GM12878 (cell line): ENCODE measurements around the gene MPZL3. TPM values are rescaled to one million over a fixed set of nuclear protein-coding genes. Genes with fewer than 3 reads are reported as not detected.

Experiments used
- CEBPZ ChIP-seq: fragments of 150-350 bp; IDR thresholded peaks from 2 replicates; pipeline ENCODE4 v1.6.1; 2016; ENCODE audit warnings: low read depth, low read length
- CREB1 ChIP-seq: IDR thresholded peaks from 2 replicates; pipeline ENCODE4 v1.6.1; 2012; ENCODE audit warnings: low read depth, mild to moderate bottlenecking, inconsistent platforms
- CREM ChIP-seq: IDR thresholded peaks from 2 replicates; pipeline ENCODE4 v1.6.1; 2014; ENCODE audit warnings: antibody characterized with exemption, low read depth
- FOS ChIP-seq: IDR thresholded peaks from 3 replicates; pipeline ENCODE4 v1.6.1; 2011; ENCODE audit warnings: borderline replicate concordance; ENCODE audit not compliant: insufficient read length; ENCODE audit errors: extremely low read depth
- IKZF1 ChIP-seq: fragments of 450-650 bp; conservative IDR thresholded peaks from 2 replicates; pipeline ENCODE4 v1.6.1; 2017; ENCODE audit warnings: antibody characterized with exemption, mild to moderate bottlenecking
- IRF3 ChIP-seq: fragments of 450-650 bp; IDR thresholded peaks from 2 replicates; pipeline ENCODE4 v1.6.1; 2014; ENCODE audit warnings: mild to moderate bottlenecking
- JUND ChIP-seq: IDR thresholded peaks from 2 replicates; pipeline ENCODE4 v1.6.1; 2012; ENCODE audit warnings: low read depth, mild to moderate bottlenecking, low read length, improper control_type of control experiment, moderate library complexity
- KLF5 ChIP-seq: fragments of 450-650 bp; IDR thresholded peaks from 2 replicates; pipeline ENCODE4 v1.6.1; 2014; ENCODE audit warnings: mild to moderate bottlenecking; ENCODE audit not compliant: partially characterized antibody
- NFIC ChIP-seq: IDR thresholded peaks from 2 replicates; pipeline ENCODE4 v1.6.1; 2012; ENCODE audit warnings: low read depth, mild to moderate bottlenecking, inconsistent platforms, low read length, moderate library complexity
- NFXL1 ChIP-seq: fragments of 450-650 bp; IDR thresholded peaks from 2 replicates; pipeline ENCODE4 v1.6.1; 2017; ENCODE audit warnings: antibody characterized with exemption, mild to moderate bottlenecking, borderline replicate concordance
- NFYA ChIP-seq: IDR thresholded peaks from 2 replicates; pipeline ENCODE4 v1.6.1; 2011; ENCODE audit warnings: low read depth, mild to moderate bottlenecking, low read length, improper control_type of control experiment, borderline replicate concordance
- PAX5 ChIP-seq: IDR thresholded peaks from 2 replicates; pipeline ENCODE4 v1.6.1; 2011; ENCODE audit warnings: low read depth, low read length, borderline replicate concordance
- PBX3 ChIP-seq: IDR thresholded peaks from 2 replicates; pipeline ENCODE4 v1.6.1; 2011; ENCODE audit warnings: mild to moderate bottlenecking, low read depth, low read length, moderate library complexity; ENCODE audit not compliant: insufficient replicate concordance
- POLR2AphosphoS5 ChIP-seq: IDR thresholded peaks from 2 replicates; pipeline ENCODE4 v1.6.1; 2011; ENCODE audit warnings: mild to moderate bottlenecking, low read length, inconsistent platforms
- RFX5 ChIP-seq: IDR thresholded peaks from 2 replicates; pipeline ENCODE4 v1.6.1; 2011; ENCODE audit warnings: low read depth, low read length, improper control_type of control experiment
- ZBED1 ChIP-seq: IDR thresholded peaks from 2 replicates; pipeline ENCODE4 v1.6.1; 2016; ENCODE audit warnings: borderline replicate concordance
- ZNF207 ChIP-seq: fragments of 450-650 bp; IDR thresholded peaks from 2 replicates; pipeline ENCODE4 v1.6.1; 2014; ENCODE audit warnings: antibody characterized with exemption, mild to moderate bottlenecking, borderline replicate concordance
- polyA plus RNA-seq, 11 experiments: library from polyadenylated mRNA; depleted of rRNA in 4 of 11; unstranded in 6 of 11; stranded (reverse) in 5 of 11; fragments of >200 nt; fragmentation: Nextera tagmentation in 4 of 11; fragmentation: Illumina TruSeq in 1 of 11; extraction: Ambion mirVana in 4 of 11; extraction: Trizol in 1 of 11; gene quantifications; 1 replicate in 1 of 11; 2 replicates in 10 of 11; pipeline versions ENCODE4 v1.2.1 to v1.2.3, GENCODE V29; 2011 to 2016; ENCODE audit warnings: inconsistent platforms in 2 of 11, missing spikeins in 2 of 11, low read depth in 1 of 11
- total RNA-seq, 4 experiments: library from RNA; depleted of rRNA in 3 of 4; stranded (reverse); fragments of >200 nt in 3 of 4; fragmentation: Illumina TruSeq in 1 of 4; extraction: Trizol in 1 of 4; gene quantifications; 2 replicates each; pipeline versions ENCODE4 v1.2.1 to v1.2.3, GENCODE V29; 2013 to 2021
- TF ChIP-seq, protein P1 (sequence below): fragments of 450-650 bp; IDR thresholded peaks from 2 replicates; pipeline ENCODE4 v1.6.1; 2017; ENCODE audit warnings: mild to moderate bottlenecking, low read depth, inconsistent platforms; ENCODE audit not compliant: poor library complexity, severe bottlenecking
- TF ChIP-seq, protein P2 (sequence below): fragments of 150-350 bp; IDR thresholded peaks from 2 replicates; pipeline ENCODE4 v1.6.1; 2014; ENCODE audit warnings: mild to moderate bottlenecking, low read depth, low read length

The MPZL3 gene
- total and polyA plus RNA-seq, 10 of the 15 experiments (the other 5 are each of a cell fraction or from before 2014, with no cell fraction given) = 2.1 to 7.5 (median 6.2) TPM

GRCh38 chr11:118224511-118225188 is 27.5 kb downstream of the MPZL3 start, which contains the start of gene JAML (continued):
- TF ChIP-seq IRF3 = no peak
- no peak for TF ChIP-seq IKZF1
- TF ChIP-seq ZBED1 = peak; percentile 50; the same call in 1 of the 2 replicates
- no peak for TF ChIP-seq PBX3
- no peak for TF ChIP-seq NFYA
- TF ChIP-seq CREM = 0 out of 2 replicates have a peak, but pooled peaks have one; percentile 8
- no peak for TF ChIP-seq RFX5
- TF ChIP-seq FOS = no peak
- TF ChIP-seq NFXL1 = no peak
- TF ChIP-seq, protein P1, sequence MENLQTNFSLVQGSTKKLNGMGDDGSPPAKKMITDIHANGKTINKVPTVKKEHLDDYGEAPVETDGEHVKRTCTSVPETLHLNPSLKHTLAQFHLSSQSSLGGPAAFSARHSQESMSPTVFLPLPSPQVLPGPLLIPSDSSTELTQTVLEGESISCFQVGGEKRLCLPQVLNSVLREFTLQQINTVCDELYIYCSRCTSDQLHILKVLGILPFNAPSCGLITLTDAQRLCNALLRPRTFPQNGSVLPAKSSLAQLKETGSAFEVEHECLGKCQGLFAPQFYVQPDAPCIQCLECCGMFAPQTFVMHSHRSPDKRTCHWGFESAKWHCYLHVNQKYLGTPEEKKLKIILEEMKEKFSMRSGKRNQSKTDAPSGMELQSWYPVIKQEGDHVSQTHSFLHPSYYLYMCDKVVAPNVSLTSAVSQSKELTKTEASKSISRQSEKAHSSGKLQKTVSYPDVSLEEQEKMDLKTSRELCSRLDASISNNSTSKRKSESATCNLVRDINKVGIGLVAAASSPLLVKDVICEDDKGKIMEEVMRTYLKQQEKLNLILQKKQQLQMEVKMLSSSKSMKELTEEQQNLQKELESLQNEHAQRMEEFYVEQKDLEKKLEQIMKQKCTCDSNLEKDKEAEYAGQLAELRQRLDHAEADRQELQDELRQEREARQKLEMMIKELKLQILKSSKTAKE = no peak
- TF ChIP-seq CEBPZ = no peak
- TF ChIP-seq ZNF207 = no peak
- TF ChIP-seq JUND = no peak
- no peak for TF ChIP-seq POLR2AphosphoS5
- TF ChIP-seq KLF5 = no peak
- no peak; the same call in 1 of the 2 replicates for TF ChIP-seq NFIC
- TF ChIP-seq, protein P2, sequence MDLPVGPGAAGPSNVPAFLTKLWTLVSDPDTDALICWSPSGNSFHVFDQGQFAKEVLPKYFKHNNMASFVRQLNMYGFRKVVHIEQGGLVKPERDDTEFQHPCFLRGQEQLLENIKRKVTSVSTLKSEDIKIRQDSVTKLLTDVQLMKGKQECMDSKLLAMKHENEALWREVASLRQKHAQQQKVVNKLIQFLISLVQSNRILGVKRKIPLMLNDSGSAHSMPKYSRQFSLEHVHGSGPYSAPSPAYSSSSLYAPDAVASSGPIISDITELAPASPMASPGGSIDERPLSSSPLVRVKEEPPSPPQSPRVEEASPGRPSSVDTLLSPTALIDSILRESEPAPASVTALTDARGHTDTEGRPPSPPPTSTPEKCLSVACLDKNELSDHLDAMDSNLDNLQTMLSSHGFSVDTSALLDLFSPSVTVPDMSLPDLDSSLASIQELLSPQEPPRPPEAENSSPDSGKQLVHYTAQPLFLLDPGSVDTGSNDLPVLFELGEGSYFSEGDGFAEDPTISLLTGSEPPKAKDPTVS = no peak
- TF ChIP-seq CREB1 = peak; percentile 8; the same call in 1 of the 2 replicates
- TF ChIP-seq PAX5 = no peak
